Activated CD4-positive, alpha-beta memory T cell treated with anti-CD3 and anti-CD28 coated beads, Interleukin-2, amount 10 ng/mL, durations not matched to agents 7 days and 5 days (primary cell): Measurements from ENCODE around the gene PPDPF. TPM values are rescaled to one million over a fixed set of nuclear protein-coding genes. Genes with fewer than 3 reads are reported as not detected.

Experiments
- CTCF ChIA-PET: fragments of 350-600 bp; sonication (Branson Sonifier 250); formaldehyde crosslinking; loops from one replicate; lab custom pipeline; 2021; ENCODE audit warnings: antibody characterized with exemption, inconsistent platforms; lab: Charles Lee
- POLR2A ChIA-PET: fragments of 350-600 bp; sonication (Branson Sonifier 250); formaldehyde crosslinking; loops from one replicate; lab custom pipeline; 2021; ENCODE audit warnings: antibody characterized with exemption; lab: Charles Lee
- DNase-seq: peaks from one replicate; pipeline ENCODE4 v3.0.0-alpha.2; 2020
- H3K27ac Mint-ChIP-seq: one replicate; pipeline ENCODE4 v1.8.0; 2021; ENCODE audit warnings: mild to moderate bottlenecking, mixed read lengths
- H3K27me3 Mint-ChIP-seq: one replicate; pipeline ENCODE4 v1.8.0; 2021; ENCODE audit warnings: mixed read lengths
- H3K36me3 Mint-ChIP-seq: one replicate; pipeline ENCODE4 v1.8.0; 2021; ENCODE audit warnings: low read depth, mixed read lengths
- H3K4me1 Mint-ChIP-seq: one replicate; pipeline ENCODE4 v1.8.0; 2021; ENCODE audit warnings: mixed read lengths
- H3K4me3 Mint-ChIP-seq: one replicate; pipeline ENCODE4 v1.8.0; 2021; ENCODE audit warnings: mild to moderate bottlenecking, mixed read lengths
- H3K9me3 Mint-ChIP-seq: one replicate; pipeline ENCODE4 v1.8.0; 2021; ENCODE audit warnings: mixed read lengths
- total RNA-seq, 2 experiments: library from RNA; stranded (reverse); gene quantifications; one replicate each; pipeline ENCODE4 v1.2.3, GENCODE V29; 2021

The PPDPF gene
- total RNA-seq, 2 experiments from 2014 or later, result 228 to 232 TPM

DNA sequence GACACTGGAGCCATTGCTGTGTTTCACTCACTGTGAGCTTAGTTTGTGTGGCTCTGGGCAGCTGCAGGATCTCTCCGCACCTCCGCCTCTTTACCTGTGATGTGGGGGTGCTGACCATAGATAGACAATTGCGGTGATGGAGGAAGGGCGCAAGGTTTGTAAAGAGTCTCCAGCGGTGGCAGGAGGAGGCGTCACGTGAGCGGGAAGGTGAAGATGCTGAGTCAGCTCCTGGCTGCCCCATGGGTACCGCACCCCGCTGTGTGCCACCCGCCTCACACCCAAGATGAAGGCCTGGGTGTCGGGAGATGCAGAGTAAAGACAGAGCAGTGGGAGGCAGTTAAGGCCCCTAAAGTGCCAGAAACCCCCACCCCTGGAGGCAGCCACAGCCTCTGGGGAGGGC, 39.1 kb upstream of the PPDPF start:
- Mint-ChIP-seq H3K4me1 (no peaks in the 10 kb centered on the region), H3K27ac (no peak overlapping the region), H3K36me3 (no peaks in the 10 kb centered on the region), H3K4me3 (no peak overlapping the region), H3K9me3 (no peaks in the 10 kb centered on the region), H3K27me3 (peaks cover 14% of the 10 kb centered on the region)
- POLR2A ChIA-PET, result no interaction called here
- no peak for DNase-seq
- CTCF ChIA-PET, result no interaction called here

DNA sequence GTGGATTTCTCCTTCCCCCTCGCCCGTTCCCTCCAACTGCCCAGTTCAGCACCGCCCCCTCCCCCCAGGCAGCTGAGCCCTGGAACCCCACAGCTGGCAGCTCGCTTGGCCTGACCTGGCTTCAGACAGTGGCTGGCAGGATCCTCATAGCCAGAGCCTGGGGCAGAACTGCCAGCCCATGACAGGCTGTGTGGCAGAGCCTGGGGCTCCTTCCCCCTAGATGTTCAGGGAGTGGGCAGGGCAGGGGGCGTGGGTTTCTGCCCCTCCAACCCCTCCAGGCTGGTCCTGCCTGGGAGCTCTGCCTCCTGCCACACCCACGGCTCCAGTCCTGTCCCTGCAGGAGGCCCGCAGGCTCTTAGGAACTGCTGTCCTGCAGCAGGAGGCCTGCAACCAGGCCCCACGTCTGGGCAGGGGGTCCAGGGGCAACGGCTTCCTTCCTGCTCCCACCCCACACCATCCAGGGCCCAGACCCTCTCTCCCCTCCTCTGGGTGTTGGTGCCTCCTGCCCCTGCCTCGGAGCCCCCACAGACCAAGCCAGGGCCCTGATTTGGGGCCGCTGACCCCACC, 38.5 kb upstream of the PPDPF start:
- Mint-ChIP-seq H3K4me1 (no peaks in the 10 kb centered on the region), H3K4me3 (no peak overlapping the region), H3K27ac (no peak overlapping the region), H3K9me3 (no peaks in the 10 kb centered on the region), H3K27me3 (peaks cover 12% of the 10 kb centered on the region), H3K36me3 (no peaks in the 10 kb centered on the region)
- ChIA-PET POLR2A (no interaction called here), CTCF (interaction anchor here (0.5 kb wide), 1 partner anchor 570 kb away, joined by 3 read pairs; no protein-coding TSS in a partner anchor)
- DNase-seq, result no peak

DNA sequence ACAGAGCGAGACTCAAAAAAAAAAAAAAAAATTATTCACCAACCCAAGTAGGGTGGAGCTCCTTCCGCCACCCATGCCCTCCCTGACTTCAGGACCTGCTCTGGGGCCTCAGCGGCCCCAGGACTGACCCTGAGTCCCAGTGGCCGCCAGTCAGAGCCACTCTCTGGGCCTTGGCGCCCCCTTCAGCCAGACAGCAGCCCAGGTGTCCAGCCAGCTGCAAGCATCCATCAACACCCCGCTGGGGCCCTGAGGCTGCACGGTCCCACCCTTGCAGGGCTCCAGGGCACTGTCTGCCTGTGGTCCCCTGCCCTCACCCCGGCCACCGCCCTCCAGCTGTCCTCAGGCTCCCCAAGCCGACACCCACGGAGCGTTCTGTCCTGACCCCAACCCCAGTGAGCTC, 36.7 kb upstream of the PPDPF start:
- ChIA-PET POLR2A (no interaction called here), CTCF (no interaction called here)
- no peaks in the 10 kb centered on the region for H3K9me3 Mint-ChIP-seq
- H3K4me3 Mint-ChIP-seq, result no peak overlapping the region
- H3K4me1 Mint-ChIP-seq, result no peaks in the 10 kb centered on the region
- H3K36me3 Mint-ChIP-seq, result no peaks in the 10 kb centered on the region
- DNase-seq, result no peak
- no peak overlapping the region for H3K27ac Mint-ChIP-seq
- H3K27me3 Mint-ChIP-seq, result peaks cover 10% of the 10 kb centered on the region

DNA sequence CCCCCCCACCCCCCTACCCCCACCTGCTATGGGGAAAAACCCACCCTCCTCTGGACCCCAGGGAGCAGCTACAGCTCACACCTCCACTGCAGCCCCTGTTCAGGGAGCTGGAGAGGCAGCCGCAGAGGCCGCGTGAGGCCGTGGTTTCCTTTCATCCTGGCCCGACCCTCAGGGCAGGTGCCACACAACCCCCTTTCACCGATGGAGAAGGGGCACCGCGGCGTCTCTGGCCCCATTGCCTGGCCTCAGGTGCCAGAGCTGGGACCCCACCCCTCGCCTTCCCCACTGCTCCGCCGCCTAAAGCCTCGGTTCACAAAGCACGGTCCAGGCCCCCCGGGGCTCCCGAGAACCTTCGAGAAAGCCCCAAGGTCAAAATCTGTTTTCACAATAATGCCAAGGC, 36.3 kb upstream of the PPDPF start:
- Mint-ChIP-seq H3K27me3 (peaks cover 10% of the 10 kb centered on the region), H3K4me3 (no peak overlapping the region), H3K4me1 (no peaks in the 10 kb centered on the region), H3K27ac (no peak overlapping the region), H3K36me3 (no peaks in the 10 kb centered on the region), H3K9me3 (no peaks in the 10 kb centered on the region)
- ChIA-PET CTCF (no interaction called here), POLR2A (no interaction called here)
- DNase-seq, result no peak

DNA sequence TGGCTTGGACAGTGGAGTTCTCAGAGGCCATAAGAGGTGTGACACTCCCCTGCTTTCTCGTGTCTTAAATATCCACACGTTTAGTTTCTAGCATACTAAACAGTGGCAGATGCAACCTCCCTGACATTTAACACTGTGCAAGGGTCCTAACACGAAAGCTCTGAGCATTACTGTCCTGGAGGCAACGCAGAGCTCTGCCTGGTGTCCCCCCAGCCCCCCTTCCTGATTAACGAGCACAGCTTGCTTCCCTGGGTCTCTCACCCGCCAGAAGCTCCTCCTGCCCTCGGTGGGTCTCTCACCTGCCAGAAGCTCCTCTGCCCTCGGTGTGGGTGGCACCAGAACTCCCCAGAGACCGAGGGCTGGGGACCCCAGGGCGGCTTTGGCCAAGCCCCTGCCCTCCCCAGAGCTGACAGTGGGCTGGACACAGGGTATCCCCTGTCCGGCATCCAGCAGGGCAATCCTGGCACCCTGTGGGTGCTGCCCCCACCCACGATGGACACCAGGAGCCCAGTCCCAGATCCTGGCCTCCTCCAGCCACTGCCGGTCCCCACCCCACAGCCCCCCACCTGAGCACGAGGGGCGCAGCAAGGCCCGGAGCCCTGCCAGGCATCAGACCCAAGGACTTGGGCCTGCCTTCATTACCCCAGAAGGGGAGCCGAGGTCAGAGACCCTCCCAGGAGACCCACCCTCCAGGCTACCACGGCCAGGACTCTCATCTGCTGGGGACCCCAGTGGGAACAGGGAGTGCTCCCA, 35.7 kb upstream of the PPDPF start:
- no peaks in the 10 kb centered on the region for H3K36me3 Mint-ChIP-seq
- H3K4me3 Mint-ChIP-seq, result no peak overlapping the region
- no peaks in the 10 kb centered on the region for H3K9me3 Mint-ChIP-seq
- H3K4me1 Mint-ChIP-seq, result no peaks in the 10 kb centered on the region
- no peak for DNase-seq
- no peak overlapping the region for H3K27ac Mint-ChIP-seq
- ChIA-PET CTCF (no interaction called here), POLR2A (no interaction called here)
- H3K27me3 Mint-ChIP-seq, result peaks cover 10% of the 10 kb centered on the region

DNA sequence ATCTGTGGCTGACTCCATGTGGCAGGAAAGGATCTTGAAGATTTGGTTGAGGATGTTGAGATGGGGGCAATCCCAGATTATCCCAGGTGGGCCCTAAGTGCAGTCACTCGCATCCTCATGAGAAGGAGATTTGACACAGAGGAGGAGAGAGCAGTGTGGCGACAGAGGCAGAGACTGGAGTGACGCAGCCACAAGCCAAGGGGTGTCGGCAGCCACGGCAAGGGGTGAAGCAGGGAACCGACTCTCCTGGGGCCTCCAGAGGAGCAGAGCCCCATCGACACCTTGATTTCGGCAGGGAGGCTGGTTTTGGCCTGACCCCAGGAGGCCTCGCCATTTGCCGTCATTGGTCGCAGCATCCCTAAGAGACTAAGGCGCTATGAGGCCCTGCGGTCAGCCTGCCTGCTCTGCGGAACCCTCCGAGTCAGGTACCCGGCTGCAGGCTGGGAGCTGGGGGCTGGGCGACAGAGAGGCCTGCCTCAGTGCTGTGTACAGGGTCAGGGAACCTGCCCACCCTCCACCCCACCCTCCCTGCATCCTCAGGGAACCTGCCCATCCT, 34.2 kb upstream of the PPDPF start:
- H3K36me3 Mint-ChIP-seq, result no peaks in the 10 kb centered on the region
- H3K4me1 Mint-ChIP-seq, result no peaks in the 10 kb centered on the region
- CTCF ChIA-PET, result no interaction called here
- no peaks in the 10 kb centered on the region for H3K9me3 Mint-ChIP-seq
- no peak overlapping the region for H3K27ac Mint-ChIP-seq
- H3K4me3 Mint-ChIP-seq, result no peak overlapping the region
- H3K27me3 Mint-ChIP-seq, result peaks cover 10% of the 10 kb centered on the region
- DNase-seq, result no peak
- POLR2A ChIA-PET, result no interaction called here

DNA sequence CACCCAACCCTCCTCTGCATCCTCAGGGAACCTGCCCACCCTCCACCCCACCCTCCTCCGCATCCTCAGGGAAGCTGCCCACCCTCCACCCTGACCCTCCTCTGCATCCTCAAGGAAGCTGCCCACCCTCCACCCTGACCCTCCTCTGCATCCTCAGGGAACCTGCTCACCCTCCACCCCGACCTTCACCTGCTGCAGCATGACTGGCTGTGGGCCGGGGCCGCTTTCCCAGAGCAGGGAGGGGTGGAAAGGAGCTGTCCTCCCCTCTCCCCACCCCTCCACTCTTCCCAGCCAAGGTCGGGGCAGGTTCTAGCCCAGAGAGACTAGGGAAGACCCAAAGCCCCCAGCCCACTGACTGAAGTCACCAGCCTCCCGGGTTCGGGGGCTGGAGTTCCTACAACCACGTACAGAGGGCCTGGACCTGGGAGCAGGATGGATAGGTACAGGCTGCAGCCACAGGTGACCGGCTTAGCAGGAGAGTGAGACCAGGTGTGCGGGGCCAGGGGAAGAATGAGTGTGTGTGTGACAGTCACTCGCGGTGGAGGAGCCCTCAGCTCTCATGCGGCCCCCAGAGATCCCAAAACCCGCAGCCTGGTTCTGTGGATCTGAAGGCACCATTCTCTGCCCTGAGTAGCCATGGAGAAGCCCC, 33.3 kb upstream of the PPDPF start:
- H3K4me3 Mint-ChIP-seq, result no peak overlapping the region
- no peaks in the 10 kb centered on the region for H3K4me1 Mint-ChIP-seq
- no peak overlapping the region for H3K27ac Mint-ChIP-seq
- ChIA-PET CTCF (no interaction called here), POLR2A (interaction anchor here (0.6 kb wide), 1 partner anchor 448 kb away, joined by 3 read pairs; no protein-coding TSS in a partner anchor)
- H3K9me3 Mint-ChIP-seq, result no peaks in the 10 kb centered on the region
- H3K36me3 Mint-ChIP-seq, result no peaks in the 10 kb centered on the region
- H3K27me3 Mint-ChIP-seq, result peaks cover 10% of the 10 kb centered on the region
- DNase-seq, result no peak

DNA sequence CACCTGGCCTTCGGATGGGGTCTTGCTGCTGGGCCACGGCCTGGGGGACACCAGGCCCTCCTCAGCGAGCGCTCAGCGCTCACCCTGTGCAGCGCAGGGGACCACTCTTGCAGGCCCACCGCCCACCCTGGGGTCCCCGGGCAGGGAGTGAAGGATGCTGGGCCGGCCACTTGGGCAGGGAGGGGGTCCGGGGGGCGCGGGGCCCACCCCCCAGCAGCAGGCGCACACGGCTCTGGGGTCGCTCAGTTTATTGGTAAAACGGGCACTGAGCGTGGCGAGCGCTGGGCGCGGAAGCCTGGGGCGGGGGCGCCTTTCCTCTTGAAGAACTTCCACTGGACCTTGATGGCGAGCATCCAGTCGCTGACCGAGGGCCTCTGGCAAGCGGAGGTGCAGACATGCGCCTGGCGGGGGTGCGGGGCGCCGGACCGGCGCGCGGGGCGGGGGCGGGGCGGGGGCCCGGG, 32.8 kb upstream of the PPDPF start:
- Mint-ChIP-seq H3K9me3 (no peaks in the 10 kb centered on the region), H3K36me3 (no peaks in the 10 kb centered on the region), H3K4me3 (no peak overlapping the region), H3K27me3 (peaks cover 8% of the 10 kb centered on the region), H3K4me1 (no peaks in the 10 kb centered on the region), H3K27ac (no peak overlapping the region)
- CTCF ChIA-PET, result no interaction called here
- DNase-seq, result no peak
- POLR2A ChIA-PET, result no interaction called here

DNA sequence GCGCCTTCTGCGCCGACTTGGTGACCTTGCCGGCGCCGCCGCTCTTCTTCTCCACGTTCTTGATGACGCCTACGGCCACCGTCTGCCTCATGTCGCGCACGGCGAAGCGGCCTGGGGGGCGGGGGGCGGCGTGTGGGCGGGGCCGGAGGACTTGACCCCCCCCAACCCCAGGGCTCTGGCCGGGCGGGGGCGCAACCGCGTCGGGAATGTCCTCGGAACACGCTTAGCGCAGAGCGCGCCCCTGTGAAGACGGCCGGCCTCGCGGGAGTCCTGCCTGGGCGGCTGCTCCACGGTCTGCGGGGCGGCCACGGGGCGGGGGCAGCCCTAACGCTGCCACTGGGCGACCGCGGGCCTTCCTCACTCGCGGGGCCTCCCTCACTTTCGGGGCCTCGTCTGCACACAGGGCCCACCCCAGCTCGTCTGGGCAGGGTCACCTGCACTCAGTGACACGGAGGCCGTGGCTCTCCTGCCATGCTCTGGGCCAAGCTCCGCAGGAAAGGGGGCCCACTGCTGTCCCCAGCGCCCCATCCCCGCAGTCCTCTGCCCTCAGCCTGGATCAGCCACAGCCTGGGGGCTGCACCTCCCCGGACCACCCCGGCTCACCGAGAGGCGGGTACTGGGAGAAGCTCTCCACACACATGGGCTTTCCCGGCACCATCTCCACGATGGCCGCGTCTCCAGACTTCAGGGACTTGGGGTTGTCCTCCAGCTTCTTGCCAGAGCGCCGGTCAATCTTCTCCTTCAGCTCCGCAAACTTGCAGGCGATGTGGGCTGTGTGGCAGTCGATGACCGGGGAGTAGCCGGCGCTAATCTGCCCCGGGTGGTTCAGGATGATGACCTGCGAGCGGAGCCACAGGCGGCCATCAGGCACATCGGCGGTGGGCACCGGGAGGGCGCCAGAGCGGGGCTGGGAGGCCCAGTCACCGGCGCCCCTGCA, 32.0 kb upstream of the PPDPF start:
- POLR2A ChIA-PET, result no interaction called here

DNA sequence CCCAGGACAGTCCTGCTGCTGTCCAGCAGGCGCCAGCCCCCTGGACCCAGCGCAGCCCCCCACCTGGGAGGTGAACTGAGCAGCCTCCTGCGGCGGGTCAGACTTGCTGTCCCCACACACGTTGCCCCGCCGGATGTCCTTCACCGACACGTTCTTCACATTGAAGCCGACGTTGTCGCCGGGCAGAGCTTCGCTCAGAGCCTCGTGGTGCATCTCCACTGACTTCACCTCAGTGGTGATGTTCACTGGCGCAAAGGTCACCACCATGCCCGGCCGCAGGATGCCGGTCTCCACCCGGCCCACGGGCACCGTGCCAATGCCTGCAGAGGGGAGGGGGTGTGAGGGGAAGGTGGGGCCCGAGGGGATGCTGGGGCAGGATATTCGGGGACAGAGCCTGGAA, 30.1 kb upstream of the PPDPF start:
- POLR2A ChIA-PET, result no interaction called here

More for the DNA sequence above, 32.0 kb upstream of the PPDPF start:
- Mint-ChIP-seq H3K9me3 (no peaks in the 10 kb centered on the region), H3K4me3 (no peak overlapping the region), H3K27me3 (peaks cover 6% of the 10 kb centered on the region), H3K36me3 (no peaks in the 10 kb centered on the region), H3K27ac (no peak overlapping the region), H3K4me1 (no peaks in the 10 kb centered on the region)
- CTCF ChIA-PET, result no interaction called here
- DNase-seq, result no peak

DNA sequence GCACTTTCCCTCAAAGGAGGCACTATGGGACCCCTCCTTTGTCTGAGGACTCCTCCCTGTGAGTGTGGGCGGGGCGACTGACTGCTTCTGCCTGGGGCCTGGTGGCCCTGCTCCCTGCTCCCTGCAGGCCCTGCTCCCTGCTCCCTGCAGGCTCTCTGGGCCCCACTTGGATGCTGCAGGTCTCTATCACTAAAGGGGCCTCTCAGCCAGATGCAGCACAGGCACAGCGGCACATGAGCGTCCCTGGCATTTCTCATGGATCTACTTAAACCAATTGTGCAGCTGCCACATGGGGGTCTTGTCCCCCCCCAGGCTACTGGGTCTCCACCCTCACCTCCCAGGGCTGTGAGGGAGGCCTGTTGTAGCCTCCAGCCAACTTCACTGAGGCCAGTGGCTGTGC, 29.5 kb upstream of the PPDPF start:
- Mint-ChIP-seq H3K36me3 (no peaks in the 10 kb centered on the region), H3K4me1 (no peaks in the 10 kb centered on the region), H3K27ac (no peak overlapping the region), H3K27me3 (peaks cover 3% of the 10 kb centered on the region), H3K9me3 (no peaks in the 10 kb centered on the region), H3K4me3 (no peak overlapping the region)
- POLR2A ChIA-PET, result no interaction called here
- CTCF ChIA-PET, result no interaction called here
- no peak for DNase-seq

More for the DNA sequence above, 30.1 kb upstream of the PPDPF start:
- DNase-seq, result no peak
- H3K36me3 Mint-ChIP-seq, result no peaks in the 10 kb centered on the region
- CTCF ChIA-PET, result no interaction called here
- H3K27ac Mint-ChIP-seq, result no peak overlapping the region
- no peaks in the 10 kb centered on the region for H3K9me3 Mint-ChIP-seq
- H3K27me3 Mint-ChIP-seq, result peaks cover 3% of the 10 kb centered on the region
- no peaks in the 10 kb centered on the region for H3K4me1 Mint-ChIP-seq
- no peak overlapping the region for H3K4me3 Mint-ChIP-seq

DNA sequence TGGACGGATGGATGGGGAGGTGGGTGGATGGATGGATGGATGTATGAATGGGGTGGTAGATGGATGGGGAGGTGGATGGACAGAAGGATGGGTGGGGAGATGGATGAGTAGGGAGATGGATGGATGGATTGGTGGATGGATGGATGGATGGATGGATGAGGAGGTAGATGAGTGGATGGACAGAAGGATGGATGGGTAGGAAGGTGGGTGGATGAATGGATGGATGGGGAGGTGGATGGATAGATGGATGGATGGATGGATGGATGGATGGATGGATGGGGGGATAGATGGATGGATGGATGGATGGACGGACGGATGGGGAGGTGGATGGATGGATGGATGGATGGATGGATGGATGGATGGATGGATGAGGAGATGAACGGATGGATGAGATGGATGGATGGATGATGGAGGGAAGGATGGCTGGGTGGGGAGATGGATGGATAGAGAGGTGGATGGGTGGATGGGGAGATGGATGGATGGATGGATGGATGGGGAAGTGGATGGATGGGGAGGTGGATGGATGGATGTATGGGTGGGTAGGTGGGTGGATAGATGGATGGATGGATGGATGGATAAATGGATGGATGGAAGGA, 28.8 kb upstream of the PPDPF start:
- POLR2A ChIA-PET, result no interaction called here
- CTCF ChIA-PET, result no interaction called here
- H3K27ac Mint-ChIP-seq, result no peak overlapping the region
- no peak overlapping the region for H3K4me3 Mint-ChIP-seq
- H3K27me3 Mint-ChIP-seq, result peaks cover 7% of the 10 kb centered on the region
- no peaks in the 10 kb centered on the region for H3K9me3 Mint-ChIP-seq
- no peaks in the 10 kb centered on the region for H3K36me3 Mint-ChIP-seq
- peaks cover 2% of the 10 kb centered on the region for H3K4me1 Mint-ChIP-seq
- no peak for DNase-seq
